ENCODE data around the gene C14orf180. TPM values are rescaled to one million over a fixed set of nuclear protein-coding genes. Genes with fewer than 3 reads are reported as not detected.

C14orf180 gene
- total and polyA plus RNA-seq, 9 donors = 0.12 to 0.40 (median 0.13) TPM; not detected in 2

DNA sequence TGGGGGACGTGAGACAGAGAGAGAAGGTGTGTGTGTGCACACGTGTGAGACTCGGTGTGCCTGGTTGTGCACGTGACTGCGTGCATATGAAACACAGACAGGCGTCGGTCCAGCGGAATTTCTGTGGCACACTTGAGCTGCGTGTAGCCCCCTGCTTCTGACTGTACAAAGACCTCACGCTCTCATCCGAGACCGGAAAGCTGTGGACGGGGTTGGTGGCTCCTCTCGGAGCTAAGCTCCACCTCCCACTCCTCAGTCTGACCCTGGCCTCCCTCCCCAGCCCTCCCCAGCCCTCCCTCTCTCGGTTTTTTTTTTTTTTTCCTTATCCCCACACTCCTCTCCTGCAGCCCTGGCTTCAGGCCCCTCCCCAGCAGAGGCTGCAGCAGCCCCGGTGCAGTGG, 8.3 kb upstream of the C14orf180 start:
- no peaks in the 10 kb centered on the region for H3K9me3 ChIP-seq
- 35 to 48% (median 41%) methylated on average over 16 of the region's 16 CpGs for WGBS, 3 donors
- intact Hi-C loops (cut with DNase I) = no loop called here
- no peak for DNase-seq
- H3K27ac ChIP-seq = no peak overlapping the region
- no peaks in the 10 kb centered on the region for H3K27me3 ChIP-seq
- H3K36me3 ChIP-seq = no peaks in the 10 kb centered on the region
- TF ChIP-seq, protein P1, sequence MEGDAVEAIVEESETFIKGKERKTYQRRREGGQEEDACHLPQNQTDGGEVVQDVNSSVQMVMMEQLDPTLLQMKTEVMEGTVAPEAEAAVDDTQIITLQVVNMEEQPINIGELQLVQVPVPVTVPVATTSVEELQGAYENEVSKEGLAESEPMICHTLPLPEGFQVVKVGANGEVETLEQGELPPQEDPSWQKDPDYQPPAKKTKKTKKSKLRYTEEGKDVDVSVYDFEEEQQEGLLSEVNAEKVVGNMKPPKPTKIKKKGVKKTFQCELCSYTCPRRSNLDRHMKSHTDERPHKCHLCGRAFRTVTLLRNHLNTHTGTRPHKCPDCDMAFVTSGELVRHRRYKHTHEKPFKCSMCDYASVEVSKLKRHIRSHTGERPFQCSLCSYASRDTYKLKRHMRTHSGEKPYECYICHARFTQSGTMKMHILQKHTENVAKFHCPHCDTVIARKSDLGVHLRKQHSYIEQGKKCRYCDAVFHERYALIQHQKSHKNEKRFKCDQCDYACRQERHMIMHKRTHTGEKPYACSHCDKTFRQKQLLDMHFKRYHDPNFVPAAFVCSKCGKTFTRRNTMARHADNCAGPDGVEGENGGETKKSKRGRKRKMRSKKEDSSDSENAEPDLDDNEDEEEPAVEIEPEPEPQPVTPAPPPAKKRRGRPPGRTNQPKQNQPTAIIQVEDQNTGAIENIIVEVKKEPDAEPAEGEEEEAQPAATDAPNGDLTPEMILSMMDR (IDR thresholded peaks at IDR 0.05) = no peak
- TF ChIP-seq POLR2A (IDR thresholded peaks at IDR 0.05) = no peak
- no peak for TF ChIP-seq EP300 (IDR thresholded peaks at IDR 0.05)
- no peak overlapping the region for H3K4me3 ChIP-seq
- H3K4me1 ChIP-seq (ENCODE audit: insufficient read depth) = no peaks in the 10 kb centered on the region

DNA sequence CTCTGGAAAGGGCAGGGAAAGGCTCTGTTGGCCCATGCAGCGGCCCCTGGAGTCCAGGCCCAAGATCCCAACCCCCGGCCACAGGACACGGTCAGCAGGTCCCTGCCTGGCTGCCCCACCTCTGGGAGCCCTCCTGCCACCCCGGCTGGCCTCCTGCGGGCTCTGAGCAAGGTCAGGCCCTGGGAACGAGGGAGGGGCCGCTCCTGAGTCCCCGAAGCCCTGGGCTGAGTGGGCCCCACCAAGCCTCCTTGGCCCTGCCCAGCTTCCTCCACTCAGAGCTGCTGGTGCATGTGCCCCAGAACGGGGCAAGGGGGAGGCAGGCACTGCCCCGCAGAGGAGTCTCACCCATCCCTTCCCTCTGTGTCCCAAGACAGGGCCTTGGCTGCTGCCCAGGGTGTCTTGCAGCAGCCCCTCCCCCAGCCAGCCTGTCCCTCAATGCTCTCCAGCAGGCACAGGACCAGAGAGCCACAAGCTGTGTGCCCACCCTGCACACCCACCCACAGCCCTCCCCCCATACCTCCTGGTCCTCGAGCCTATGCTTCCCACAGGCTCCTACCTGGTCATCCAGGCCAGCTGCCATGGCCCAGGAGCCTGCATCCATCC, 7.4 kb upstream of the C14orf180 start:
- intact Hi-C loops (cut with DNase I) = no loop called here
- no peaks in the 10 kb centered on the region for H3K4me1 ChIP-seq (ENCODE audit: insufficient read depth)
- 82% methylated on average over 8 to 11 of the region's 11 CpGs for WGBS, 3 donors

DNA sequence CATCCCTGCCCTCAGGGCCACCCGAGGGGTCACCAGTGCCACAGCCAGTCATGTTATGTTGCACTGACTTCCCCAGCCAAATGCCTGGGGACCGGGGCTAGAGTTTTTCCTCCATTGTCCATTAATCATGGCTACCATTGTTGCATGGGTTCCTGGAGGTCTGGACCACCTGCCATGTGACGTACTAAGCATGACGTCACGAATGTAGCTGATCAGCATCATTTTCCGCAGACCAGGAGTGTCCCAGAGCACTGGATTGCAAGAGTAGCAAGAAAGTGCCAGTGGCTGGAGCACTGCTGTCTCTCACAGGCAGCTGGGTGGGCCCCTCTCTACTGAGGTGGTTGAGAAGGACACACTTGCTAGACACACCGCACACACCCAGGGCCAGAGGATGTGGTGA, 6.9 kb upstream of the C14orf180 start:
- Histone ChIP-seq H3K4me1 (ENCODE audit: insufficient read depth) (no peaks in the 10 kb centered on the region), H3K36me3 (no peaks in the 10 kb centered on the region), H3K27ac (no peak overlapping the region), H3K27me3 (no peaks in the 10 kb centered on the region), H3K9me3 (no peaks in the 10 kb centered on the region), H3K4me3 (no peak overlapping the region)
- TF ChIP-seq, protein P1 (IDR thresholded peaks at IDR 0.05) = no peak
- TF ChIP-seq POLR2A (IDR thresholded peaks at IDR 0.05) (no peak), EP300 (IDR thresholded peaks at IDR 0.05) (no peak)
- intact Hi-C loops (cut with DNase I) = no loop called here
- 86 to 93% (median 91%) methylated on average over 7 of the region's 7 CpGs for WGBS, 3 donors
- no peak for DNase-seq

More for the DNA sequence above, 7.4 kb upstream of the C14orf180 start:
- TF ChIP-seq EP300 (IDR thresholded peaks at IDR 0.05) (no peak), POLR2A (IDR thresholded peaks at IDR 0.05) (no peak)
- TF ChIP-seq, protein P1 (IDR thresholded peaks at IDR 0.05) = no peak
- H3K4me3 ChIP-seq = no peak overlapping the region
- H3K36me3 ChIP-seq = no peaks in the 10 kb centered on the region
- no peak overlapping the region for H3K27ac ChIP-seq
- H3K9me3 ChIP-seq = no peaks in the 10 kb centered on the region
- no peak for DNase-seq
- H3K27me3 ChIP-seq = no peaks in the 10 kb centered on the region

DNA sequence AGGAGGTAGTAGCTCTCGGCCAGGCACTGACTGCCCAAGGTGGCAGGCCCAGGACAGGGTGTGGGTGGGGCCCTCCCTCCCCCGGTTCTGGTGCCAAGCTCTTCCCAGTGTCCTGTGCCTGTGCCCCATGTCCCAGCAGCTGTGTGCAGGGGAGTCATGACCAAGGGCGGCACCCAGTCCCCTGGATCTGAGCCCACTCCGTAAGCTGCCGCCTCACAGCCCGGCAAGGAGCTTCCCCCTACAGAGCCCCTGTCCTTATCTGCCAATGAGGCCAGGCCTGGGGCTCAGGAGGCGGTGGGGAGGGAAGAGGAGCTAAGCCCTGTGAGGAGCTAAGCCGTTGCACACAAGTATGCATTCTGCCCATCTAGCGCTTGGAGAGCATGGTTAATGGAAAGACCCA, 5.6 kb upstream of the C14orf180 start:
- Histone ChIP-seq H3K9me3 (no peaks in the 10 kb centered on the region), H3K36me3 (no peaks in the 10 kb centered on the region), H3K4me1 (ENCODE audit: insufficient read depth) (no peaks in the 10 kb centered on the region), H3K27ac (no peak overlapping the region), H3K27me3 (no peaks in the 10 kb centered on the region), H3K4me3 (no peak overlapping the region)
- intact Hi-C loops (cut with DNase I) = no loop called here
- 44 to 60% (median 47%) methylated on average over 9 of the region's 9 CpGs for WGBS, 3 donors
- TF ChIP-seq POLR2A (IDR thresholded peaks at IDR 0.05) (no peak), EP300 (IDR thresholded peaks at IDR 0.05) (no peak)
- TF ChIP-seq, protein P1 (IDR thresholded peaks at IDR 0.05) = no peak
- DNase-seq = no peak

Data from ovary (tissue), 9 donors.